Measurements from ENCODE around the gene ZNF470.

ZNF470 gene

DNA sequence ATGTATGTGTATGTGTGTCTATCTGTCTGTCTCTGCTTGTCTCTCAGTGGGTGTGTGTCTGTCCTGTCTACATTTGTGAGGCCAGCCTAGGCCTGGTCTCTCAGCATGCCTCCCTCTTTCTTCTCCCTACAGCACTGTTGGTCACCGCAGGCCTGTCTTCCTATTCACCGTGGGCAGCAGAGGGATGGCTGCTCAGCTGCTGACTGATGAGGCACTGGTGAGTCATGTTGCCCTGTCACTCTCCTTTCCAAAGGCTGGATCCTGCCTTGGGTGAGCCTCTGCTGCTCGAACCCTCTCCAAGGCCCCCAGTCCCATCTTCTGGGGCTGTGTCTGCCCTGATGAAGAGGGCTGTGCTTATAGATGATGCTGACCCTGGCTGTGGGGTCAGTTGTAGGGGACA, 34.1 kb downstream of the ZNF470 start:
- 0 out of 2 replicates have a peak, but pooled peaks cover 3% of the 10 kb centered on the region for H3K9me3 ChIP-seq (ENCODE audit: insufficient read depth, low read length)
- TF ChIP-seq, protein P1, sequence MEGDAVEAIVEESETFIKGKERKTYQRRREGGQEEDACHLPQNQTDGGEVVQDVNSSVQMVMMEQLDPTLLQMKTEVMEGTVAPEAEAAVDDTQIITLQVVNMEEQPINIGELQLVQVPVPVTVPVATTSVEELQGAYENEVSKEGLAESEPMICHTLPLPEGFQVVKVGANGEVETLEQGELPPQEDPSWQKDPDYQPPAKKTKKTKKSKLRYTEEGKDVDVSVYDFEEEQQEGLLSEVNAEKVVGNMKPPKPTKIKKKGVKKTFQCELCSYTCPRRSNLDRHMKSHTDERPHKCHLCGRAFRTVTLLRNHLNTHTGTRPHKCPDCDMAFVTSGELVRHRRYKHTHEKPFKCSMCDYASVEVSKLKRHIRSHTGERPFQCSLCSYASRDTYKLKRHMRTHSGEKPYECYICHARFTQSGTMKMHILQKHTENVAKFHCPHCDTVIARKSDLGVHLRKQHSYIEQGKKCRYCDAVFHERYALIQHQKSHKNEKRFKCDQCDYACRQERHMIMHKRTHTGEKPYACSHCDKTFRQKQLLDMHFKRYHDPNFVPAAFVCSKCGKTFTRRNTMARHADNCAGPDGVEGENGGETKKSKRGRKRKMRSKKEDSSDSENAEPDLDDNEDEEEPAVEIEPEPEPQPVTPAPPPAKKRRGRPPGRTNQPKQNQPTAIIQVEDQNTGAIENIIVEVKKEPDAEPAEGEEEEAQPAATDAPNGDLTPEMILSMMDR (IDR thresholded peaks at IDR 0.05; ENCODE audit: insufficient read depth, low read length, poor library complexity, severe bottlenecking) = no peak
- no peak for TF ChIP-seq EZH2phosphoT487 (conservative IDR thresholded peaks at IDR 0.05; ENCODE audit: low read length)
- H3K4me2 ChIP-seq (ENCODE audit: low read depth, low read length, poor library complexity, severe bottlenecking) = no peak overlapping the region
- H3K27ac ChIP-seq (ENCODE audit: low read depth, low read length) = no peak overlapping the region
- H3K4me3 ChIP-seq (ENCODE audit: insufficient read depth, low read length, poor library complexity, severe bottlenecking) = no peak overlapping the region
- H3K9ac ChIP-seq (ENCODE audit: low read length) = no peak overlapping the region
- no peaks in the 10 kb centered on the region for H4K20me1 ChIP-seq (ENCODE audit: low read depth, low read length)
- no peaks in the 10 kb centered on the region for H3K9me2 ChIP-seq (replicated peaks; ENCODE audit: insufficient read depth, low read length)
- no peaks in the 10 kb centered on the region for H3F3A ChIP-seq (ENCODE audit: insufficient read depth)
- H3K36me3 ChIP-seq (ENCODE audit: low read length) = peaks cover 6% of the 10 kb centered on the region; the same call in 1 of the 2 replicates
- no peak overlapping the region for H2AFZ ChIP-seq (ENCODE audit: low read depth, low read length, severe bottlenecking)
- H3K79me2 ChIP-seq (ENCODE audit: insufficient read depth, low read length) = peaks cover 13% of the 10 kb centered on the region; the same call in 1 of the 2 replicates
- no peaks in the 10 kb centered on the region for H3K27me3 ChIP-seq (ENCODE audit: low read length)

DNA sequence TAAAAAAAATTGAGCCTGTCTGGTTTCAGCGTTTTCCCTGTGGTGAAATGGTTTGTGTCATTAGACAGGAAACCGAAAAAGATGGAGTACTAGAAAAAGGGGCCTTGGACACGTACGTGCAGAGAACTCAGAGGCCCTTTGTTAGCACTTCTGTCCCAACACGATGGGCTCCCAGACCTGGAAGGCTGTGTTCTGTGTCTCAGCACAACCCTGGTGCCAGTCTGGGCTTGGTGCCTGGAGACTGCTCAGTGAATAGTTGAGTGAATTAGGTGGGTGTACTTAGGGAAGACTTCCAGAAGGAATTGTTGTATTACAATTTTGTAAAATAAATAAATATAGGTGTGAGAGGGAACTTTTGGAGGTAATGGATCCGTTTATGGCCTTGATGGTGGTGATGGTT, 36.6 kb downstream of the ZNF470 start:
- 0 out of 2 replicates have a peak, but pooled peaks cover 3% of the 10 kb centered on the region for H3K9me3 ChIP-seq (ENCODE audit: insufficient read depth, low read length)

DNA sequence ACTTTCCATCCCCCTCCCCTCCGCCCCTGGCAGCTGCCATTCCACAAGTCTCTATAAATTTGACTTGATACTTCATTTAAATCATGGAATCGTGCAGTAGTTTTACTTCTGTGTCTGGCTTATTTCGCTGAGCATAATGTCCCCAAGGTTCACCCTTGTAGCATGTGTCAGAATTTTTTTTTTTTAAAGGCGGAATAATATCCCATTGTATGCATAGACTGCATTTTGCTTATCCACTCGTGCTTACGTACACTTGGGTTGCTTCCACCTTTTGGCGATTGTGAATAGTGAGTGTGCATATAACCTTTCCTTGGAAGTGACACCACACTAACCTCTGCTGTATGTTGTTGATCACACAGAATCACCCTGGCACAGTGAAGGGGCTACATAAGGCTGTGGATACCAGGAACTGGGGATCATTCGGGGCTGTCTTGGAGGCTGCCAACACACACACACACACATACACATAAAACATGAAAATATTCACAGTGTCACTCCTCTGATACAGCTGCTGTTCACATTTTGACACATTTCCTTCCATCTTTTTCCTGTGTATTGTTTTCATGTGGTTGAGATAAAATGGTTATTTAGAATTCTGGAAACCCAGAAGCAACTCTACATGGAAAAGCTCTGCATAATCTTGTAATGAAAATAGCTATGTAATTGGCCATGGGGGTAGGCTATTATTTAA, 41.2 kb downstream of the ZNF470 start:
- no peak for TF ChIP-seq EZH2phosphoT487 (conservative IDR thresholded peaks at IDR 0.05; ENCODE audit: low read length)
- TF ChIP-seq, protein P1 (IDR thresholded peaks at IDR 0.05; ENCODE audit: insufficient read depth, low read length, poor library complexity, severe bottlenecking) = no peak
- Histone ChIP-seq H3K9me3 (ENCODE audit: insufficient read depth, low read length) (no peaks in the 10 kb centered on the region), H3K27me3 (ENCODE audit: low read length) (no peaks in the 10 kb centered on the region), H4K20me1 (ENCODE audit: low read depth, low read length) (no peaks in the 10 kb centered on the region), H3K4me2 (ENCODE audit: low read depth, low read length, poor library complexity, severe bottlenecking) (no peak overlapping the region), H3K9me2 (replicated peaks; ENCODE audit: insufficient read depth, low read length) (no peaks in the 10 kb centered on the region), H3K36me3 (ENCODE audit: low read length) (no peaks in the 10 kb centered on the region), H3F3A (ENCODE audit: insufficient read depth) (no peaks in the 10 kb centered on the region), H3K9ac (ENCODE audit: low read length) (no peak overlapping the region), H3K27ac (ENCODE audit: low read depth, low read length) (no peak overlapping the region), H3K79me2 (ENCODE audit: insufficient read depth, low read length) (0 out of 2 replicates have a peak, but pooled peaks cover 4% of the 10 kb centered on the region), H3K4me3 (ENCODE audit: insufficient read depth, low read length, poor library complexity, severe bottlenecking) (no peak overlapping the region), H2AFZ (ENCODE audit: low read depth, low read length, severe bottlenecking) (no peak overlapping the region)

More for the DNA sequence above, 36.6 kb downstream of the ZNF470 start:
- Histone ChIP-seq H2AFZ (ENCODE audit: low read depth, low read length, severe bottlenecking) (no peak overlapping the region), H3K36me3 (ENCODE audit: low read length) (peaks cover 6% of the 10 kb centered on the region; the same call in 1 of the 2 replicates), H4K20me1 (ENCODE audit: low read depth, low read length) (no peaks in the 10 kb centered on the region), H3F3A (ENCODE audit: insufficient read depth) (no peaks in the 10 kb centered on the region), H3K4me3 (ENCODE audit: insufficient read depth, low read length, poor library complexity, severe bottlenecking) (no peak overlapping the region), H3K4me2 (ENCODE audit: low read depth, low read length, poor library complexity, severe bottlenecking) (no peak overlapping the region), H3K79me2 (ENCODE audit: insufficient read depth, low read length) (peaks cover 13% of the 10 kb centered on the region; the same call in 1 of the 2 replicates), H3K27ac (ENCODE audit: low read depth, low read length) (no peak overlapping the region), H3K9ac (ENCODE audit: low read length) (no peak overlapping the region), H3K9me2 (replicated peaks; ENCODE audit: insufficient read depth, low read length) (no peaks in the 10 kb centered on the region), H3K27me3 (ENCODE audit: low read length) (no peaks in the 10 kb centered on the region)
- TF ChIP-seq, protein P1 (IDR thresholded peaks at IDR 0.05; ENCODE audit: insufficient read depth, low read length, poor library complexity, severe bottlenecking) = no peak
- no peak for TF ChIP-seq EZH2phosphoT487 (conservative IDR thresholded peaks at IDR 0.05; ENCODE audit: low read length)
